Measurements from ENCODE around the gene SIRT7. TPM values are rescaled to one million over a fixed set of nuclear protein-coding genes. Genes with fewer than 3 reads are reported as not detected.

Gene SIRT7
- total RNA-seq, 1 experiment from 2014 or later: 24.2 TPM

DNA sequence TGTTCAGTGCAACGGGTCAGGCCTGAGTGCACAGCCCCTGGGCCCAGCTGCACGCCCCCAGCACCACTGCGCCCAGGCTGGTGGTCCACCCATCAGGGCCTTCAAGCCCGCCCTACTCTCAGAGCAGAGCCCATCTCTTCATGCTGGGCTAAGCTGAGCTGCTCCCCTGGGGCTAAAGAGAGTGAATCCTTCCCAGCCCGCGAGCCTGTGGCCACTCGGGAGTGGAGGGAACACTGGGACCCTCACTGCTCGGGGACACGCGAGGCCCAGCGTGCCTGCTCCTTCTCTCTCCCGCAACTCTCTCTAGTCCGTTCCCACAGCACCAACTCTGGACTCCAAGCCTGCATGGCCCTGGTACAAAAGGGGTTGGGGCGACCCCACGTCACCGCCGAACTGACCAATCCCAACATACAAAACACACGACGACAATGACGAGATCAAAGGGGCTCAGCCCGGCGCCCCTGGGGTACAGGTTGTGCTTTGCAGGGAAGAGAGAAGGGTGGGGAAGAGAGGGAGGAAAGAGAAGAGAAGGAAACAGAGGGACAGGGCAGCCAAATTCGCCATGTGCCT lies 4.1 kb upstream of the SIRT7 start:
- ChIA-PET CTCF (interaction anchor here (0.5 to 2.5 kb wide), 4 partner anchors 11 to 559 kb away, joined by 3 to 15 read pairs (median 8); partner anchors contain the start of genes DCXR and PCYT2), POLR2A (interaction anchor here (2.5 kb wide), 1 partner anchor 9 kb away, joined by 7 read pairs; no protein-coding TSS in a partner anchor)
- no peak overlapping the region for H3K4me3 Mint-ChIP-seq
- peak overlapping the region; percentile 70 for H3K27ac Mint-ChIP-seq
- H3K9me3 Mint-ChIP-seq: no peaks in the 10 kb centered on the region
- ATAC-seq: no peak
- peaks cover 10% of the 10 kb centered on the region for H3K36me3 Mint-ChIP-seq
- no peak for DNase-seq (ENCODE audit: low spot score)
- no peaks in the 10 kb centered on the region for H3K27me3 Mint-ChIP-seq (ENCODE audit: low read depth)
- peaks cover 38% of the 10 kb centered on the region for H3K4me1 Mint-ChIP-seq
- TF ChIP-seq ESRRA (CRISPR knock-in tag; IDR thresholded peaks at IDR 0.05; ENCODE audit: borderline replicate concordance) (no peak), KAT7 (CRISPR knock-in tag; IDR thresholded peaks at IDR 0.05; ENCODE audit: borderline replicate concordance) (no peak), SMAD4 (CRISPR knock-in tag; IDR thresholded peaks at IDR 0.05) (no peak), ZNF317 (CRISPR knock-in tag; IDR thresholded peaks at IDR 0.05; ENCODE audit: borderline replicate concordance, low read depth) (no peak), NFATC4 (CRISPR knock-in tag; IDR thresholded peaks at IDR 0.05) (no peak)
- TF ChIP-seq, protein P1, sequence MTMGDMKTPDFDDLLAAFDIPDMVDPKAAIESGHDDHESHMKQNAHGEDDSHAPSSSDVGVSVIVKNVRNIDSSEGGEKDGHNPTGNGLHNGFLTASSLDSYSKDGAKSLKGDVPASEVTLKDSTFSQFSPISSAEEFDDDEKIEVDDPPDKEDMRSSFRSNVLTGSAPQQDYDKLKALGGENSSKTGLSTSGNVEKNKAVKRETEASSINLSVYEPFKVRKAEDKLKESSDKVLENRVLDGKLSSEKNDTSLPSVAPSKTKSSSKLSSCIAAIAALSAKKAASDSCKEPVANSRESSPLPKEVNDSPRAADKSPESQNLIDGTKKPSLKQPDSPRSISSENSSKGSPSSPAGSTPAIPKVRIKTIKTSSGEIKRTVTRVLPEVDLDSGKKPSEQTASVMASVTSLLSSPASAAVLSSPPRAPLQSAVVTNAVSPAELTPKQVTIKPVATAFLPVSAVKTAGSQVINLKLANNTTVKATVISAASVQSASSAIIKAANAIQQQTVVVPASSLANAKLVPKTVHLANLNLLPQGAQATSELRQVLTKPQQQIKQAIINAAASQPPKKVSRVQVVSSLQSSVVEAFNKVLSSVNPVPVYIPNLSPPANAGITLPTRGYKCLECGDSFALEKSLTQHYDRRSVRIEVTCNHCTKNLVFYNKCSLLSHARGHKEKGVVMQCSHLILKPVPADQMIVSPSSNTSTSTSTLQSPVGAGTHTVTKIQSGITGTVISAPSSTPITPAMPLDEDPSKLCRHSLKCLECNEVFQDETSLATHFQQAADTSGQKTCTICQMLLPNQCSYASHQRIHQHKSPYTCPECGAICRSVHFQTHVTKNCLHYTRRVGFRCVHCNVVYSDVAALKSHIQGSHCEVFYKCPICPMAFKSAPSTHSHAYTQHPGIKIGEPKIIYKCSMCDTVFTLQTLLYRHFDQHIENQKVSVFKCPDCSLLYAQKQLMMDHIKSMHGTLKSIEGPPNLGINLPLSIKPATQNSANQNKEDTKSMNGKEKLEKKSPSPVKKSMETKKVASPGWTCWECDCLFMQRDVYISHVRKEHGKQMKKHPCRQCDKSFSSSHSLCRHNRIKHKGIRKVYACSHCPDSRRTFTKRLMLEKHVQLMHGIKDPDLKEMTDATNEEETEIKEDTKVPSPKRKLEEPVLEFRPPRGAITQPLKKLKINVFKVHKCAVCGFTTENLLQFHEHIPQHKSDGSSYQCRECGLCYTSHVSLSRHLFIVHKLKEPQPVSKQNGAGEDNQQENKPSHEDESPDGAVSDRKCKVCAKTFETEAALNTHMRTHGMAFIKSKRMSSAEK (CRISPR knock-in tag; IDR thresholded peaks at IDR 0.05; ENCODE audit: borderline replicate concordance): no peak
- TF ChIP-seq, protein P2, sequence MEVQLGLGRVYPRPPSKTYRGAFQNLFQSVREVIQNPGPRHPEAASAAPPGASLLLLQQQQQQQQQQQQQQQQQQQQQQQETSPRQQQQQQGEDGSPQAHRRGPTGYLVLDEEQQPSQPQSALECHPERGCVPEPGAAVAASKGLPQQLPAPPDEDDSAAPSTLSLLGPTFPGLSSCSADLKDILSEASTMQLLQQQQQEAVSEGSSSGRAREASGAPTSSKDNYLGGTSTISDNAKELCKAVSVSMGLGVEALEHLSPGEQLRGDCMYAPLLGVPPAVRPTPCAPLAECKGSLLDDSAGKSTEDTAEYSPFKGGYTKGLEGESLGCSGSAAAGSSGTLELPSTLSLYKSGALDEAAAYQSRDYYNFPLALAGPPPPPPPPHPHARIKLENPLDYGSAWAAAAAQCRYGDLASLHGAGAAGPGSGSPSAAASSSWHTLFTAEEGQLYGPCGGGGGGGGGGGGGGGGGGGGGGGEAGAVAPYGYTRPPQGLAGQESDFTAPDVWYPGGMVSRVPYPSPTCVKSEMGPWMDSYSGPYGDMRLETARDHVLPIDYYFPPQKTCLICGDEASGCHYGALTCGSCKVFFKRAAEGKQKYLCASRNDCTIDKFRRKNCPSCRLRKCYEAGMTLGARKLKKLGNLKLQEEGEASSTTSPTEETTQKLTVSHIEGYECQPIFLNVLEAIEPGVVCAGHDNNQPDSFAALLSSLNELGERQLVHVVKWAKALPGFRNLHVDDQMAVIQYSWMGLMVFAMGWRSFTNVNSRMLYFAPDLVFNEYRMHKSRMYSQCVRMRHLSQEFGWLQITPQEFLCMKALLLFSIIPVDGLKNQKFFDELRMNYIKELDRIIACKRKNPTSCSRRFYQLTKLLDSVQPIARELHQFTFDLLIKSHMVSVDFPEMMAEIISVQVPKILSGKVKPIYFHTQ (CRISPR knock-in tag; IDR thresholded peaks at IDR 0.05): no peak
- TF ChIP-seq, protein P3, sequence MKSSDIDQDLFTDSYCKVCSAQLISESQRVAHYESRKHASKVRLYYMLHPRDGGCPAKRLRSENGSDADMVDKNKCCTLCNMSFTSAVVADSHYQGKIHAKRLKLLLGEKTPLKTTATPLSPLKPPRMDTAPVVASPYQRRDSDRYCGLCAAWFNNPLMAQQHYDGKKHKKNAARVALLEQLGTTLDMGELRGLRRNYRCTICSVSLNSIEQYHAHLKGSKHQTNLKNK (CRISPR knock-in tag; IDR thresholded peaks at IDR 0.05): no peak
- TF ChIP-seq, protein P4, sequence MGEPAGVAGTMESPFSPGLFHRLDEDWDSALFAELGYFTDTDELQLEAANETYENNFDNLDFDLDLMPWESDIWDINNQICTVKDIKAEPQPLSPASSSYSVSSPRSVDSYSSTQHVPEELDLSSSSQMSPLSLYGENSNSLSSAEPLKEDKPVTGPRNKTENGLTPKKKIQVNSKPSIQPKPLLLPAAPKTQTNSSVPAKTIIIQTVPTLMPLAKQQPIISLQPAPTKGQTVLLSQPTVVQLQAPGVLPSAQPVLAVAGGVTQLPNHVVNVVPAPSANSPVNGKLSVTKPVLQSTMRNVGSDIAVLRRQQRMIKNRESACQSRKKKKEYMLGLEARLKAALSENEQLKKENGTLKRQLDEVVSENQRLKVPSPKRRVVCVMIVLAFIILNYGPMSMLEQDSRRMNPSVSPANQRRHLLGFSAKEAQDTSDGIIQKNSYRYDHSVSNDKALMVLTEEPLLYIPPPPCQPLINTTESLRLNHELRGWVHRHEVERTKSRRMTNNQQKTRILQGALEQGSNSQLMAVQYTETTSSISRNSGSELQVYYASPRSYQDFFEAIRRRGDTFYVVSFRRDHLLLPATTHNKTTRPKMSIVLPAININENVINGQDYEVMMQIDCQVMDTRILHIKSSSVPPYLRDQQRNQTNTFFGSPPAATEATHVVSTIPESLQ (CRISPR knock-in tag; IDR thresholded peaks at IDR 0.05): no peak

DNA sequence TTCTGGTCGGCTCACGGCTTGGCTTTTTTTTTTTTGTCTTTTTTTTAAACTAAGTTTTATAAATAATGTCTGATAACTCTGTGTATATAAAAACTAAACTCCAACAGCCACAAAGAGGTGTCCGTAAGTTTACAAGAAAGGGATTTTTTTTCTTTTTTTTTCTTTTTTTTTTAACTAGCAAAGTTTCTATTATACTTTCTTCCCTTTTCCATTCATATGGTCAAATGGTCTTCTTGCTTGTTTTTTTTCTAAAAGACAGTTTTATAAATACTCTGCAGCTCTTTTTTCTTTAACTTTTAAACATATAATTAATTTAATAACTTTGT lies 3.5 kb upstream of the SIRT7 start:
- no peak for ATAC-seq
- no peaks in the 10 kb centered on the region for H3K27me3 Mint-ChIP-seq (ENCODE audit: low read depth)
- peaks cover 43% of the 10 kb centered on the region for H3K4me1 Mint-ChIP-seq
- no peak overlapping the region for H3K27ac Mint-ChIP-seq
- no peak overlapping the region for H3K4me3 Mint-ChIP-seq
- H3K36me3 Mint-ChIP-seq: peaks cover 10% of the 10 kb centered on the region
- H3K9me3 Mint-ChIP-seq: no peaks in the 10 kb centered on the region
- ChIA-PET CTCF (no interaction called here), POLR2A (no interaction called here)
- no peak for DNase-seq (ENCODE audit: low spot score)
- TF ChIP-seq ZNF416 (CRISPR knock-in tag; IDR thresholded peaks at IDR 0.05): no peak
- TF ChIP-seq NFE2L1 (CRISPR knock-in tag; IDR thresholded peaks at IDR 0.05): no peak
- TF ChIP-seq ESRRA (CRISPR knock-in tag; IDR thresholded peaks at IDR 0.05; ENCODE audit: borderline replicate concordance): no peak
- TF ChIP-seq ZNF219 (CRISPR knock-in tag; IDR thresholded peaks at IDR 0.05; ENCODE audit: borderline replicate concordance): no peak
- TF ChIP-seq CBFB (CRISPR knock-in tag; IDR thresholded peaks at IDR 0.05; ENCODE audit: low read depth): no peak
- TF ChIP-seq FOXJ3 (CRISPR knock-in tag; IDR thresholded peaks at IDR 0.05; ENCODE audit: borderline replicate concordance): no peak
- TF ChIP-seq, protein P5, sequence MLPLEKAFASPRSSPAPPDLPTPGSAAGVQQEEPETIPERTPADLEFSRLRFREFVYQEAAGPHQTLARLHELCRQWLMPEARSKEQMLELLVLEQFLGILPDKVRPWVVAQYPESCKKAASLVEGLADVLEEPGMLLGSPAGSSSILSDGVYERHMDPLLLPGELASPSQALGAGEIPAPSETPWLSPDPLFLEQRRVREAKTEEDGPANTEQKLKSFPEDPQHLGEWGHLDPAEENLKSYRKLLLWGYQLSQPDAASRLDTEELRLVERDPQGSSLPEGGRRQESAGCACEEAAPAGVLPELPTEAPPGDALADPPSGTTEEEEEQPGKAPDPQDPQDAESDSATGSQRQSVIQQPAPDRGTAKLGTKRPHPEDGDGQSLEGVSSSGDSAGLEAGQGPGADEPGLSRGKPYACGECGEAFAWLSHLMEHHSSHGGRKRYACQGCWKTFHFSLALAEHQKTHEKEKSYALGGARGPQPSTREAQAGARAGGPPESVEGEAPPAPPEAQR (CRISPR knock-in tag; IDR thresholded peaks at IDR 0.05): no peak
- TF ChIP-seq, protein P6, sequence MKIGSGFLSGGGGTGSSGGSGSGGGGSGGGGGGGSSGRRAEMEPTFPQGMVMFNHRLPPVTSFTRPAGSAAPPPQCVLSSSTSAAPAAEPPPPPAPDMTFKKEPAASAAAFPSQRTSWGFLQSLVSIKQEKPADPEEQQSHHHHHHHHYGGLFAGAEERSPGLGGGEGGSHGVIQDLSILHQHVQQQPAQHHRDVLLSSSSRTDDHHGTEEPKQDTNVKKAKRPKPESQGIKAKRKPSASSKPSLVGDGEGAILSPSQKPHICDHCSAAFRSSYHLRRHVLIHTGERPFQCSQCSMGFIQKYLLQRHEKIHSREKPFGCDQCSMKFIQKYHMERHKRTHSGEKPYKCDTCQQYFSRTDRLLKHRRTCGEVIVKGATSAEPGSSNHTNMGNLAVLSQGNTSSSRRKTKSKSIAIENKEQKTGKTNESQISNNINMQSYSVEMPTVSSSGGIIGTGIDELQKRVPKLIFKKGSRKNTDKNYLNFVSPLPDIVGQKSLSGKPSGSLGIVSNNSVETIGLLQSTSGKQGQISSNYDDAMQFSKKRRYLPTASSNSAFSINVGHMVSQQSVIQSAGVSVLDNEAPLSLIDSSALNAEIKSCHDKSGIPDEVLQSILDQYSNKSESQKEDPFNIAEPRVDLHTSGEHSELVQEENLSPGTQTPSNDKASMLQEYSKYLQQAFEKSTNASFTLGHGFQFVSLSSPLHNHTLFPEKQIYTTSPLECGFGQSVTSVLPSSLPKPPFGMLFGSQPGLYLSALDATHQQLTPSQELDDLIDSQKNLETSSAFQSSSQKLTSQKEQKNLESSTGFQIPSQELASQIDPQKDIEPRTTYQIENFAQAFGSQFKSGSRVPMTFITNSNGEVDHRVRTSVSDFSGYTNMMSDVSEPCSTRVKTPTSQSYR (CRISPR knock-in tag; IDR thresholded peaks at IDR 0.05): no peak
- no peak for TF ChIP-seq ZNF423 (CRISPR knock-in tag; IDR thresholded peaks at IDR 0.05)
- no peak for TF ChIP-seq FOXP1 (CRISPR knock-in tag; IDR thresholded peaks at IDR 0.05; ENCODE audit: borderline replicate concordance)
- no peak for TF ChIP-seq RELA (CRISPR knock-in tag; IDR thresholded peaks at IDR 0.05; ENCODE audit: borderline replicate concordance)
- TF ChIP-seq, protein P3 (CRISPR knock-in tag; IDR thresholded peaks at IDR 0.05): no peak
- TF ChIP-seq SMAD4 (CRISPR knock-in tag; IDR thresholded peaks at IDR 0.05): no peak
- no peak for TF ChIP-seq TEAD1 (CRISPR knock-in tag; IDR thresholded peaks at IDR 0.05)
